HG02798 (cell line): Measurements from ENCODE around the gene NRSN1.

Experiments used
- ATAC-seq: cut with Tn5 transposase; IDR thresholded peaks from one replicate; pipeline ENCODE4 v1.9.1; 2021; ENCODE audit warnings: mild to moderate bottlenecking; ENCODE audit not compliant: unreplicated experiment, poor library complexity

Gene NRSN1, protein sequence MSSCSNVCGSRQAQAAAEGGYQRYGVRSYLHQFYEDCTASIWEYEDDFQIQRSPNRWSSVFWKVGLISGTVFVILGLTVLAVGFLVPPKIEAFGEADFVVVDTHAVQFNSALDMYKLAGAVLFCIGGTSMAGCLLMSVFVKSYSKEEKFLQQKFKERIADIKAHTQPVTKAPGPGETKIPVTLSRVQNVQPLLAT

GRCh38 chr6:24125980-24126379, at the start of gene NRSN1:
Gene NRSN1 (plus strand): TSS chr6:24126215. CDS start chr6:24134328, 8,113 bp downstream.
- no peak for ATAC-seq

- peak; percentile 64 for ATAC-seq
Observed at GRCh38 chr6:24078200-24078599, 47.8 kb upstream of the NRSN1 start.

GRCh38 chr6:24079076-24079475, 46.9 kb upstream of the NRSN1 start:
- ATAC-seq = no peak

DNA sequence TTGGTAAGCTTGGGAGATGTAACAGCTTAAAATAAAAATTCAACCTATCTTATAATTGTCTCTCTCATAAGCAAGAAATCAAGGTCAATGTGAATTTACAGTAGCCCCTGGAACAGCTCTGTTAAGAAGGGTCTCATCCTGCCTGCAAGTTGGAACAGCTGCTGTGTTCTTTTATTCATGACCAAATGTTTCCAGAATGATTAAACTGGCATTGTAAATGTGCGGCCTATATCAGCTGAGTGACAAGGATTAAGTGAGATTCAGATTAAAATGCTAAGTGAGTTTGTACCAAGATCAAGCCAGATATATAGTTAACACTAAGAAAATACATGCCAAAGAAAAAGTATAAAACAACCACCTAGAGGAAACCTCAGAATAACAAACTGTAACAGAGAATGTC, 45.3 kb upstream of the NRSN1 start:
- ATAC-seq = no peak

DNA sequence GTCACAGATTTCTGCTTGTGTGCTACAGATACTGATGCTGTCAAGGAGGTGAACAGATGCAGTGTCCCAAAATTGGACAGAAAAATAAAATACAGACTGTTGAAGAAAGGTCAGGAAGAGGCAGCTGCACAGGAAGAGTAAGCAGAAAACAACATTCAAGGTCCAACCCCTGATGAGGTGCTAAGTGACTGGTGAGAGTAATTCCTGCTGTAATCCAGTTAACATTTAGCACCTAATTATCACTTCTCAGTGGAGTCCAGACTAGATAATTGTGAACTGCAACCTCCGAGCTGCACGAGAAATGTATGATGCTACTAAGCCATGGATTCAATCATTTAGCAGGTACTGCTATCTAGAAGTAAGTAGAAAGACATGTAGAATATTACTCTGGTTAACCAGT, 36.3 kb upstream of the NRSN1 start:
- no peak for ATAC-seq

DNA sequence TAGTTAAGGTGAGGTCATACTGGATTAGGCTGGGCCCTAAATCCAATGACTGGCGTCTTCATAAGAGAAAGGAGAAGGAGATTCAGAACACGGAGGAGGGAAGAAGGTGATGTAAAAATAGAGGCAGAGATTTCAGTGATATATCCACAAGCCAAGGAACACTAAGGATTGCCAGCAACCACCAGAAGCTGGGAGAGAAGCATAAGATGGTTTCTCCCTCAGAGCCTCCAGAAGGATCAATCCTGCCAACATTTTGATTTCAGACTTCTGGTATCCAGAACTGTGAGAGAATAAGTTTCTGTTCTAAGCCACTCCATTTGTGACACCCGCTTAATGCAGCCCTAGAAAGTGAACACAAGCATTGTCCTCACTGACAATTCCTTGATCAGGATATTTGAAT, 33.6 kb upstream of the NRSN1 start:
- ATAC-seq = no peak

GRCh38 chr6:24093381-24093780, 32.6 kb upstream of the NRSN1 start:
- ATAC-seq = no peak

GRCh38 chr6:24099181-24099580, 26.8 kb upstream of the NRSN1 start:
- ATAC-seq = no peak

- no peak for ATAC-seq
Observed at GRCh38 chr6:24100024-24100769, 25.8 kb upstream of the NRSN1 start.

DNA sequence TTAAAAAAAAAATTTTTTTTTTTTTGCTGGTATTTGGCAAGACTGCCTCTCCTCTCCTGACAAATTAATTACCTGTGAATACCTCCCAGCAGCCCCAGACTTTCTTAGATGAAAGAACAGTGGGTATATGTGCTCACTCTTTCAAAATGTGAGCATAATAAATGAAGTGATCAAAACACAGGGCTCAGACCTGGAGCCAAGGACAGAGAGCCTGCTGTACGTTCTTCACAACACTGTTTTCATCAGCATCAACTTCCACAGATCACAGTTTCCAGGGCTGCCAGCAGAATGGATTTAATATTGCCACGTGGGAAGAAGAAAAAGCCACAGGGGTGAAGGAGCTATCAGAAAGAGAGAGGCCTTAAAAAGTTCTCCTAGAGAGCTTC, 25.3 kb upstream of the NRSN1 start:
- ATAC-seq = no peak

GRCh38 chr6:24105191-24105590, 20.8 kb upstream of the NRSN1 start:
- ATAC-seq = no peak

- no peak for ATAC-seq
Observed at GRCh38 chr6:24106291-24106690, 19.7 kb upstream of the NRSN1 start.

- no peak for ATAC-seq
Observed at GRCh38 chr6:24107294-24107693, 18.7 kb upstream of the NRSN1 start.

GRCh38 chr6:24108056-24108455, 18.0 kb upstream of the NRSN1 start:
- ATAC-seq = no peak

DNA sequence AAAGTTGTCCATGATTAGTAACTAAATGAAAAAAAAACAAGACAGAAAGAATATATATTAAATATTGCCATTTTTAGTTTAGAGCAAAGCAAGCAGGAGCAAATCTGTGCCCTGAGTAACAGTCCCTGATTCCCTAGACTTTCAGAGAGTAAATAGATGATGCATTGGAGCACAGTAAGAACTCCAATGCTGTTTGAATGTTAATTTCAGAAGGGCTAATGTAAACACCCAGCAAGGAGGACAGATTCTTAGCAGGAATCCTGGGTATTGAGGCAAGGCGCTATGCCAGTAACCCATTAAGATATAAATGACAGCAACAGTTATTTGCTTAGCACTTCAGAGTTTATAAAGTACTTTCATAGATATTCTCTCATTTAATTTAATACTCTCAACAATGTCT, 15.6 kb upstream of the NRSN1 start:
- no peak for ATAC-seq

- no peak for ATAC-seq
Observed at GRCh38 chr6:24113891-24114290, 12.1 kb upstream of the NRSN1 start.

- ATAC-seq = no peak
Observed at GRCh38 chr6:24117021-24117420, 9.0 kb upstream of the NRSN1 start.

DNA sequence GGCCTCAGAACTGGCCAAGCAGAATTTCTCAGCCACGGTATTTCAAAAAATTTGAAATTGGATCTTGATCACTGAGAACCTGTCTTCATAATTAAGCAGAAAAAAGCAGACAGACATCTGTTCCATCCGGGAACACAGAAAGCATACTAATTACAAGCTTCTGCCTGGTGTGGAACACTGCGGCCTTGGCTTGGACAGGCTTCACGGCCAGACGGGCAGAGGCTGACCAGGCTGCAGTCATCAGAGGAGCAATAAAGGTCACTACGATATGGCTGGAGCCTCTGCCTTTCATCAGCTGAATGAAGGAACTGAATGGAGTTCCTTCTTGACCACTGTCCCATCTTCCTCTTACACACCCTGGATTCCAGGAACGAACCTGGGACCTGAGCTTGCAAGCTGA, 3.9 kb upstream of the NRSN1 start:
- ATAC-seq = no peak

GRCh38 chr6:24126586-24127192, 674 bp downstream of the NRSN1 start:
- peak; percentile 61 for ATAC-seq

DNA sequence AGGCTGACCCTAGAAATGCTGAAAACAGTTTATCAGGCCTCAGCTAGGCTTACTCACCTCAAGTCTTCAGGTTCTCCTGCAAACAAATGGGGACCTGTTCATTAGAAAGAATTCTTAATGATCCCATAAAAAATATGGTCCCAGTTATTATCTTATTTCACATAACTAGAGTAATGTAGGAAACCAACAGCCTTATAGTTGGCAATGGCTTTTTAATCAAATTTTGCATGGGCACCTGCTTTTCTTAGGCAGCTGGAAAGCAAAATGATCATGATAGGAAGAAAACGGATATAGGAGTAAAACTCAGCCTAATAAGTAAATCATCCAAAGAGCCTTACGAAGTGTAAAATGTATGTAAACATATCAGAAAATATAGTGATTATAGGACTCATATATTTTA, 1.3 kb downstream of the NRSN1 start:
- ATAC-seq = no peak

GRCh38 chr6:24131751-24132150, 5.7 kb downstream of the NRSN1 start:
- ATAC-seq = no peak

GRCh38 chr6:24139080-24139479, 13.1 kb downstream of the NRSN1 start:
- no peak for ATAC-seq
